GM18909 (cell line): Measurements from ENCODE around the gene SVOPL.
"Not testable (repeated sequence)": the region's sequence is repeated elsewhere in the genome, so short reads cannot be mapped to it uniquely, and the experiment has no call there.

ENCODE experiments used
- ATAC-seq: cut with Tn5 transposase; IDR thresholded peaks from one replicate; pipeline ENCODE4 v1.9.1; 2021; ENCODE audit warnings: mild to moderate bottlenecking; ENCODE audit not compliant: unreplicated experiment, poor library complexity

The SVOPL gene

GRCh38 chr7:138705167-138705566 lies 4.0 kb upstream of the SVOPL start:
- ATAC-seq: no peak

- no peak for ATAC-seq
Observed at GRCh38 chr7:138701537-138701923, 368 bp upstream of the SVOPL start.

- ATAC-seq: no peak
Observed at GRCh38 chr7:138699661-138700060, 1.5 kb downstream of the SVOPL start.

GRCh38 chr7:138698281-138698680 lies 2.9 kb downstream of the SVOPL start:
- ATAC-seq: no peak

- no peak for ATAC-seq
Observed at GRCh38 chr7:138697535-138698182, 3.5 kb downstream of the SVOPL start.

- ATAC-seq: not testable (repeated sequence)
Observed at GRCh38 chr7:138695776-138696175, 5.4 kb downstream of the SVOPL start.

GRCh38 chr7:138695106-138695505 lies 6.1 kb downstream of the SVOPL start:
- no peak for ATAC-seq

GRCh38 chr7:138691178-138691577 lies 10.0 kb downstream of the SVOPL start:
- no peak for ATAC-seq

- ATAC-seq: no peak
Observed at GRCh38 chr7:138690495-138690894, 10.7 kb downstream of the SVOPL start.

- not testable (repeated sequence) for ATAC-seq
Observed at GRCh38 chr7:138688037-138688436, 13.1 kb downstream of the SVOPL start.

- no peak for ATAC-seq
Observed at GRCh38 chr7:138684340-138684739, 16.8 kb downstream of the SVOPL start.

GRCh38 chr7:138679793-138680192 lies 21.4 kb downstream of the SVOPL start:
- no peak for ATAC-seq

- no peak for ATAC-seq
Observed at GRCh38 chr7:138670594-138670993, 30.6 kb downstream of the SVOPL start.

GRCh38 chr7:138669364-138669763 lies 31.8 kb downstream of the SVOPL start:
- no peak for ATAC-seq

- ATAC-seq: no peak
Observed at GRCh38 chr7:138668946-138669345, 32.2 kb downstream of the SVOPL start.

- ATAC-seq: no peak
Observed at GRCh38 chr7:138668229-138668596, 32.9 kb downstream of the SVOPL start.

GRCh38 chr7:138667535-138668228 lies 33.5 kb downstream of the SVOPL start:
- no peak for ATAC-seq

- ATAC-seq: no peak
Observed at GRCh38 chr7:138666385-138666784, 34.8 kb downstream of the SVOPL start.

- ATAC-seq: no peak
Observed at GRCh38 chr7:138665669-138666140, 35.5 kb downstream of the SVOPL start.

- no peak for ATAC-seq
Observed at GRCh38 chr7:138665249-138665648, 35.9 kb downstream of the SVOPL start.

- ATAC-seq: no peak
Observed at GRCh38 chr7:138663725-138664710, 37.1 kb downstream of the SVOPL start.
